ENCODE measurements around the gene UFD1.

Gene UFD1

GRCh38 chr22:19480789-19481188 is 1.8 kb upstream of the UFD1 start:
- Histone ChIP-seq H3K9ac (no peak overlapping the region), H3K27me3 (ENCODE audit: control insufficient read depth, insufficient read depth, low read length) (no peaks in the 10 kb centered on the region), H3K4me3 (ENCODE audit: low read depth, low read length) (no peak overlapping the region), H3K36me3 (ENCODE audit: control insufficient read depth, insufficient read depth, low read length) (no peaks in the 10 kb centered on the region), H3K4me1 (peaks cover 4% of the 10 kb centered on the region), H3K79me2 (peaks cover 6% of the 10 kb centered on the region), H3K9me3 (ENCODE audit: control insufficient read depth, low read length) (no peaks in the 10 kb centered on the region), H3K27ac (no peak overlapping the region), H2AFZ (no peak overlapping the region), H3K4me2 (ENCODE audit: low read length) (no peak overlapping the region)
- TF ChIP-seq, protein P1, sequence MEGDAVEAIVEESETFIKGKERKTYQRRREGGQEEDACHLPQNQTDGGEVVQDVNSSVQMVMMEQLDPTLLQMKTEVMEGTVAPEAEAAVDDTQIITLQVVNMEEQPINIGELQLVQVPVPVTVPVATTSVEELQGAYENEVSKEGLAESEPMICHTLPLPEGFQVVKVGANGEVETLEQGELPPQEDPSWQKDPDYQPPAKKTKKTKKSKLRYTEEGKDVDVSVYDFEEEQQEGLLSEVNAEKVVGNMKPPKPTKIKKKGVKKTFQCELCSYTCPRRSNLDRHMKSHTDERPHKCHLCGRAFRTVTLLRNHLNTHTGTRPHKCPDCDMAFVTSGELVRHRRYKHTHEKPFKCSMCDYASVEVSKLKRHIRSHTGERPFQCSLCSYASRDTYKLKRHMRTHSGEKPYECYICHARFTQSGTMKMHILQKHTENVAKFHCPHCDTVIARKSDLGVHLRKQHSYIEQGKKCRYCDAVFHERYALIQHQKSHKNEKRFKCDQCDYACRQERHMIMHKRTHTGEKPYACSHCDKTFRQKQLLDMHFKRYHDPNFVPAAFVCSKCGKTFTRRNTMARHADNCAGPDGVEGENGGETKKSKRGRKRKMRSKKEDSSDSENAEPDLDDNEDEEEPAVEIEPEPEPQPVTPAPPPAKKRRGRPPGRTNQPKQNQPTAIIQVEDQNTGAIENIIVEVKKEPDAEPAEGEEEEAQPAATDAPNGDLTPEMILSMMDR (IDR thresholded peaks at IDR 0.05): no peak

DNA sequence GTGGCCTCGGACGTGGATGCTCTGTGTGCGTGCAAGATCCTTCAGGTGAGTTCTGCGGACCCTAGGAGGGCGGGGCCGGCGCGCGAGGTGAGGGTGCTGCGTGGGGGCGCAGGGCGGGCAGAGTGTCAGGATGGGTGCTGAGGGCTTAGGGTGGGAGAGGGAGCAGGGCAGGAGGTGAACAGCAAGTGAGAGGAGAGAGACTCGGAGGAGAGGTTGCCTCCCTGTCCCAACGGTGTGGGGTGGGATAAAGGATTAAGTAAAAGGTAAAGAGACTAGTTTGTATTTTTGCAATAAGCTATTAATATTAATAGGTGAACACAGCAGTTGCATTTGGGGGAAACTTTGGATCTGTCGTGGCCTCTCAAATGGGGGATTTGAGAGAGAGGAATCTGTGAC is 1.2 kb upstream of the UFD1 start:
- H3K4me1 ChIP-seq: peaks cover 4% of the 10 kb centered on the region
- H3K9ac ChIP-seq: no peak overlapping the region
- H3K9me3 ChIP-seq (ENCODE audit: control insufficient read depth, low read length): no peaks in the 10 kb centered on the region
- no peak overlapping the region for H3K27ac ChIP-seq
- H3K4me2 ChIP-seq (ENCODE audit: low read length): peak overlapping the region; percentile 100
- TF ChIP-seq, protein P1 (IDR thresholded peaks at IDR 0.05): no peak
- H2AFZ ChIP-seq: peak overlapping the region; percentile 67
- peaks cover 6% of the 10 kb centered on the region for H3K79me2 ChIP-seq
- H3K27me3 ChIP-seq (ENCODE audit: control insufficient read depth, insufficient read depth, low read length): no peaks in the 10 kb centered on the region
- H3K4me3 ChIP-seq (ENCODE audit: low read depth, low read length): peak overlapping the region; percentile 82
- H3K36me3 ChIP-seq (ENCODE audit: control insufficient read depth, insufficient read depth, low read length): no peaks in the 10 kb centered on the region

DNA sequence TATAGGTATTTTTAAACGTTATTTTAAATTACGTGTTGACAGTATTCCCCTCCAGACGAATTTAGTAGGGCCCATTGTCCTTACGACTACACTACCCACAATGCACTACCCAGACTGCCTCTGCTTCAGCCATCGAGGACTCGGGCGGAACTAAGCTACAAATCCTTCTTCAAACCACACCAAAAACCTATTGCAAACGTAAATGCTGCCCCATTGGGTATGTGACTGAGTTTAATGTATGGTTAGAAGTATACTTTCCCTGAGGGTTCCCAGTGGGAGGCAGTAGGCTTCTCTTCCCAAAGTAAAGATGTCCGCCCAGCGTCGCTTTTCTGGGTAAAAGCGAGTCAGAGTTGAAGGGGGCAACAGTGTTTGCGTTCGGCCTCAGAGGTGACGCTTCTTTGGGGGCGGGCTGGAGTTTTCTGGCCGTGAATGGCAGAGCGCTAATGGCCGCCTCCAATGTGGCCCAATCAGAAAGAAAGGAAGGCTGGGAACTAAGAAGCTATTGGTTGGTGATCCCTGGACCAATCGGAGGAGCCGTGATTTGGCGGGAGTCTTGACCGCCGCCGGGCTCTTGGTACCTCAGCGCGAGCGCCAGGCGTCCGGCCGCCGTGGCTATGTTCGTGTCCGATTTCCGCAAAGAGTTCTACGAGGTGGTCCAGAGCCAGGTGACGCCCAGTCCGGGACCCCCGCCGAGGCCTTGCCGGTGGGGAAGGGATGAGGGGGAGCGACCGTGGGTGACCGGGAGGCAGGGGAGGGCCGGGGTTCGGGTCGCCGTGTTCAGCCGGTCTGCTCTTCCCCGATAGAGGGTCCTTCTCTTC is 571 bp upstream of the UFD1 start, which contains the start of gene CDC45:
Gene CDC45 (plus strand): TSS at position 566 of the 818 bp plus-strand sequence. CDS start 49 bp downstream, at position 615.
- Histone ChIP-seq H3K4me3 (ENCODE audit: low read depth, low read length) (peak within 1 kb of the TSS; percentile 82), H3K9me3 (ENCODE audit: control insufficient read depth, low read length) (no peaks in the 10 kb centered on the region), H3K36me3 (ENCODE audit: control insufficient read depth, insufficient read depth, low read length) (no peaks in the 10 kb centered on the region), H3K79me2 (peaks cover 6% of the 10 kb centered on the region), H3K4me2 (ENCODE audit: low read length) (peak within 1 kb of the TSS; percentile 100), H2AFZ (peak within 1 kb of the TSS; percentile 81), H3K27me3 (ENCODE audit: control insufficient read depth, insufficient read depth, low read length) (no peaks in the 10 kb centered on the region), H3K4me1 (peaks cover 4% of the 10 kb centered on the region), H3K27ac (peak within 1 kb of the TSS; percentile 97), H3K9ac (peak within 1 kb of the TSS; percentile 37)
- TF ChIP-seq, protein P1 (IDR thresholded peaks at IDR 0.05): no peak

DNA sequence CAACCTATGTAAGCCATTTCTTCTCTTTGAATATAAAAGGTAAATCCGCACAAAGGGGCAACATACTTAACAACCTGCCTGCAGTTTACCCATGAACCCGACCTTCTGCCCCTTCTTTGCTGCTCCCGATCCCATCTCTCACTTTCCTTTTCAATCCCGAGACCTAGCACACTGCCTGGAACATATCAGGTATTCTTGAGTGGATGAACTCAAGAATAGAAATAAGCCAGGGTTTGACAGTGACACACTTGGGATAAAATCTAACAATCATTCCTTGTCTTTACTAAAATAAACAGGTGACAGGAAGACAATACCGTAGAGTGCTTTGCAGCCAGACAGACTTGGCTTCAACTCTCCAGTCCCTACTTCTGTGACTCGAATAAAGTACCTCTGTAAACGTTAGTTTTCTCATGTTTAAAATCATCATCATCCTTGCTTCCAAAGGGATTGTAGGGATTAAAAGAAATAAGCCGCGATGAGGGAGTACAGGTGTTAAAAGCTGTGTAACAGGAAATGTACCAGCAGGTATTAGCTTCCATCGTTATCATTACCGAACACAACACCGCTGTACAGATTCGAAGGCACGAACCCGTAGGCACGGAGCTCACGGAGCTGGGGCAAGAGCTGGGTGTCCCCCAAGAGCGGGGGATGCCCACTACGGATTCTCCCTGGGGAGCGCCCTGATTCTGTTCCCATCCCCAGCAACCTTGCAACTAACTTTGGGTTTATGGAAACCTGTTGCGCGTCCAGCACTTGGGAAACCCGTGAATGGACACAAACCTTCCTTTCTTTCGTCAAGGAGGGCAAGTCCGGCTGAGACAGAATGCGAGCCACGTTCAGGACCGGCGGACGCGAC is 720 bp downstream of the UFD1 start:
- H3K9ac ChIP-seq: no peak overlapping the region
- TF ChIP-seq, protein P1 (IDR thresholded peaks at IDR 0.05): no peak
- no peaks in the 10 kb centered on the region for H3K27me3 ChIP-seq (ENCODE audit: control insufficient read depth, insufficient read depth, low read length)
- H3K4me1 ChIP-seq: peaks cover 4% of the 10 kb centered on the region
- peak overlapping the region; percentile 81 for H2AFZ ChIP-seq
- no peaks in the 10 kb centered on the region for H3K9me3 ChIP-seq (ENCODE audit: control insufficient read depth, low read length)
- peak overlapping the region; percentile 97 for H3K27ac ChIP-seq
- peaks cover 10% of the 10 kb centered on the region for H3K79me2 ChIP-seq
- H3K36me3 ChIP-seq (ENCODE audit: control insufficient read depth, insufficient read depth, low read length): no peaks in the 10 kb centered on the region
- peak overlapping the region; percentile 100 for H3K4me2 ChIP-seq (ENCODE audit: low read length)
- H3K4me3 ChIP-seq (ENCODE audit: low read depth, low read length): peak overlapping the region; percentile 82
